Stimulated activated CD4-positive, alpha-beta T cell treated with anti-CD3 and anti-CD28 coated beads, TNF-alpha, amount 100 ng/mL, for 1 hour (primary cell): ENCODE data around the gene MYRIP.

ENCODE experiments used
- DNase-seq, 3 donors: peaks; one replicate each; pipeline ENCODE4 v3.0.0-alpha.2; 2020; ENCODE audit warnings: low read depth in 3 of 3, low spot score in 1 of 3

MYRIP gene

GRCh38 chr3:39900462-39901002 is 91.1 kb downstream of the MYRIP start:
- DNase-seq: no peak

- no peak for DNase-seq
These were observed 93.8 kb downstream of the MYRIP start for GRCh38 chr3:39903253-39903652.

GRCh38 chr3:39905788-39906187 is 96.4 kb downstream of the MYRIP start:
- no peak for DNase-seq

GRCh38 chr3:39907981-39908380 is 98.6 kb downstream of the MYRIP start:
- DNase-seq: no peak

- DNase-seq: no peak
These were observed 100.7 kb downstream of the MYRIP start for GRCh38 chr3:39910135-39910534.

- DNase-seq: no peak
These were observed 101.5 kb downstream of the MYRIP start for GRCh38 chr3:39910826-39911464.

- DNase-seq: no peak
These were observed 102.3 kb downstream of the MYRIP start for GRCh38 chr3:39911465-39912309.

GRCh38 chr3:39915027-39915426 is 105.6 kb downstream of the MYRIP start:
- no peak for DNase-seq

- DNase-seq: no peak
These were observed 107.8 kb downstream of the MYRIP start for GRCh38 chr3:39917065-39917773.

- no peak for DNase-seq
These were observed 109.9 kb downstream of the MYRIP start for GRCh38 chr3:39919281-39919680.

GRCh38 chr3:39920271-39920670 is 110.9 kb downstream of the MYRIP start:
- DNase-seq: no peak

- DNase-seq: no peak
These were observed 118.1 kb downstream of the MYRIP start for GRCh38 chr3:39927479-39927878.

GRCh38 chr3:39933986-39934693 is 124.7 kb downstream of the MYRIP start:
- DNase-seq: no peak

- DNase-seq: no peak
These were observed 125.3 kb downstream of the MYRIP start for GRCh38 chr3:39934696-39935095.

- DNase-seq: no peak
These were observed 125.9 kb downstream of the MYRIP start for GRCh38 chr3:39935261-39935660.

- no peak for DNase-seq
These were observed 127.4 kb downstream of the MYRIP start for GRCh38 chr3:39936848-39937247.

- DNase-seq: no peak
These were observed 127.9 kb downstream of the MYRIP start for GRCh38 chr3:39937315-39937714.

GRCh38 chr3:39937874-39938273 is 128.5 kb downstream of the MYRIP start:
- DNase-seq: no peak

- DNase-seq: no peak
These were observed 132.5 kb downstream of the MYRIP start for GRCh38 chr3:39941931-39942330.

- no peak for DNase-seq
These were observed 151.2 kb downstream of the MYRIP start for GRCh38 chr3:39960515-39961191.

- DNase-seq: no peak
These were observed 151.8 kb downstream of the MYRIP start for GRCh38 chr3:39961230-39961629.
